ENCODE data around the gene PRH1.

The PRH1 gene

GRCh38 chr12:10884086-10884725, at the start of gene PRH1:
Gene PRH1 (minus strand): TSS chr12:10884255. CDS start chr12:10884217, 38 bp downstream.
- DNase-seq = no peak

- DNase-seq = no peak
Observed at GRCh38 chr12:10928746-10929286, 44.8 kb upstream of the PRH1 start, which contains the start of gene PRH2. Gene PRH2 (plus strand): TSS chr12:10929236. CDS start chr12:10929274, 38 bp downstream.

GRCh38 chr12:10926269-10926668, 42.2 kb upstream of the PRH1 start:
- DNase-seq = no peak

GRCh38 chr12:10919809-10920208, 35.8 kb upstream of the PRH1 start:
- DNase-seq = no peak

- no peak for DNase-seq
Observed at GRCh38 chr12:10910380-10910779, 26.3 kb upstream of the PRH1 start.

- no peak for DNase-seq
Observed at GRCh38 chr12:10909462-10909861, 25.4 kb upstream of the PRH1 start, which contains the start of gene TAS2R13. Gene TAS2R13 (minus strand): TSS chr12:10909562. CDS start chr12:10909298, 264 bp downstream.

GRCh38 chr12:10904686-10905085, 20.6 kb upstream of the PRH1 start:
- DNase-seq = no peak

- DNase-seq = no peak
Observed at GRCh38 chr12:10901427-10901826, 17.4 kb upstream of the PRH1 start.

- no peak for DNase-seq
Observed at GRCh38 chr12:10900972-10901371, 16.9 kb upstream of the PRH1 start.

- no peak for DNase-seq
Observed at GRCh38 chr12:10900530-10900929, 16.5 kb upstream of the PRH1 start.

- no peak for DNase-seq
Observed at GRCh38 chr12:10896854-10897253, 12.8 kb upstream of the PRH1 start.

GRCh38 chr12:10891937-10892336, 7.9 kb upstream of the PRH1 start:
- no peak for DNase-seq

- DNase-seq = no peak
Observed at GRCh38 chr12:10889226-10889625, 5.2 kb upstream of the PRH1 start.

- DNase-seq = no peak
Observed at GRCh38 chr12:10873378-10873777, 10.7 kb downstream of the PRH1 start.

- no peak for DNase-seq
Observed at GRCh38 chr12:10867381-10867780, 16.7 kb downstream of the PRH1 start.

GRCh38 chr12:10863512-10864218, 20.4 kb downstream of the PRH1 start:
- DNase-seq = no peak

- DNase-seq = no peak
Observed at GRCh38 chr12:10861366-10861765, 22.7 kb downstream of the PRH1 start.

GRCh38 chr12:10855807-10856206, 28.2 kb downstream of the PRH1 start:
- DNase-seq = no peak

GRCh38 chr12:10853776-10854175, 30.3 kb downstream of the PRH1 start:
- no peak for DNase-seq

- no peak for DNase-seq
Observed at GRCh38 chr12:10851243-10851858, 32.7 kb downstream of the PRH1 start.

GRCh38 chr12:10849425-10849878, 34.6 kb downstream of the PRH1 start, which contains the start of gene PRR4:
Gene PRR4 (minus strand): TSS chr12:10849475. CDS start chr12:10849437, 38 bp downstream.
- DNase-seq = no peak

- no peak for DNase-seq
Observed at GRCh38 chr12:10847744-10848143, 36.3 kb downstream of the PRH1 start.

- DNase-seq = no peak
Observed at GRCh38 chr12:10842862-10843261, 41.2 kb downstream of the PRH1 start.

Measured in NK-92 treated with Interleukin-12 subunit alpha and Interleukin-12 subunit beta, amount 100 ng/mL, for 24 hours (cell line).